DMS 273 (cell line): ENCODE measurements around the gene OPN1MW3.
"Not testable (repeated sequence)": the region's sequence is repeated elsewhere in the genome, so short reads cannot be mapped to it uniquely, and the experiment has no call there.

Source experiments
- DNase-seq: peaks from one replicate; lab custom pipeline; 2025; ENCODE audit not compliant: unreplicated experiment; lab: John Stamatoyannopoulos, UW

OPN1MW3 gene

GRCh38 chrX:154257282-154257681 lies at the start of gene OPN1MW3:
Gene OPN1MW3, plus strand, starts transcription at chrX:154257582. Its CDS starts 38 bp downstream, at chrX:154257620.
- DNase-seq: not testable (repeated sequence)

- not testable (repeated sequence) for DNase-seq
Observed at GRCh38 chrX:154209670-154210418, 47.5 kb upstream of the OPN1MW3 start.

GRCh38 chrX:154211057-154211456 lies 46.3 kb upstream of the OPN1MW3 start:
- DNase-seq: not testable (repeated sequence)

GRCh38 chrX:154211499-154211898 lies 45.9 kb upstream of the OPN1MW3 start:
- DNase-seq: not testable (repeated sequence)

GRCh38 chrX:154219456-154219855 lies 37.9 kb upstream of the OPN1MW3 start, which contains the start of gene OPN1MW2:
Gene OPN1MW2, plus strand, starts transcription at chrX:154219756. Its CDS starts 60 bp downstream, at chrX:154219816.
- not testable (repeated sequence) for DNase-seq

- not testable (repeated sequence) for DNase-seq
Observed at GRCh38 chrX:154225292-154225691, 32.1 kb upstream of the OPN1MW3 start.

- not testable (repeated sequence) for DNase-seq
Observed at GRCh38 chrX:154226706-154227105, 30.7 kb upstream of the OPN1MW3 start.

GRCh38 chrX:154231443-154231842 lies 25.9 kb upstream of the OPN1MW3 start:
- DNase-seq: not testable (repeated sequence)

GRCh38 chrX:154233620-154234019 lies 23.8 kb upstream of the OPN1MW3 start:
- not testable (repeated sequence) for DNase-seq

- not testable (repeated sequence) for DNase-seq
Observed at GRCh38 chrX:154238939-154239559, 18.3 kb upstream of the OPN1MW3 start.

GRCh38 chrX:154239982-154240503 lies 17.3 kb upstream of the OPN1MW3 start:
- not testable (repeated sequence) for DNase-seq

- not testable (repeated sequence) for DNase-seq
Observed at GRCh38 chrX:154247377-154248045, 9.9 kb upstream of the OPN1MW3 start.

GRCh38 chrX:154248076-154248475 lies 9.3 kb upstream of the OPN1MW3 start:
- DNase-seq: not testable (repeated sequence)

GRCh38 chrX:154258711-154259110 lies 1.3 kb downstream of the OPN1MW3 start:
- not testable (repeated sequence) for DNase-seq

- DNase-seq: not testable (repeated sequence)
Observed at GRCh38 chrX:154263072-154263471, 5.7 kb downstream of the OPN1MW3 start.

- DNase-seq: not testable (repeated sequence)
Observed at GRCh38 chrX:154269245-154269644, 11.9 kb downstream of the OPN1MW3 start.

GRCh38 chrX:154284489-154285338 lies 27.3 kb downstream of the OPN1MW3 start:
- not testable (repeated sequence) for DNase-seq

- not testable (repeated sequence) for DNase-seq
Observed at GRCh38 chrX:154286406-154286805, 29.0 kb downstream of the OPN1MW3 start.

GRCh38 chrX:154294791-154295574 lies 37.6 kb downstream of the OPN1MW3 start, which contains the start of gene TEX28:
Gene TEX28, minus strand, starts transcription at chrX:154295124. Its CDS starts 3,007 bp downstream, at chrX:154292117.
- DNase-seq: no peak
